Activated naive CD4-positive, alpha-beta T cell treated with anti-CD3 and anti-CD28 coated beads, Interleukin-2, amount 50 U/mL, for 72 hours (primary cell): ENCODE data around the gene ALAS1. TPM values are rescaled to one million over a fixed set of nuclear protein-coding genes. Genes with fewer than 3 reads are reported as not detected.
"Not testable (repeated sequence)": the region's sequence is repeated elsewhere in the genome, so short reads cannot be mapped to it uniquely, and the experiment has no call there.

Source experiments
- ATAC-seq, 2 donors: fragments of 150-1000 bp; cut with Tn5 transposase; 2 replicates each; pipeline ENCODE4 v1.10.0; 2021; ENCODE audit warnings: mild to moderate bottlenecking in 2 of 2, moderate library complexity in 2 of 2
- DNase-seq, 2 donors: peaks; one replicate each; pipeline ENCODE4 v3.0.0; 2021 to 2022; ENCODE audit warnings: low spot score in 2 of 2
- H3K27ac Mint-ChIP-seq, 2 donors: one replicate each; pipeline ENCODE4 v1.8.0; 2022; ENCODE audit warnings: mild to moderate bottlenecking in 2 of 2, mixed read lengths in 2 of 2
- H3K36me3 Mint-ChIP-seq, 2 donors: one replicate each; pipeline ENCODE4 v1.8.0; 2022; ENCODE audit warnings: mixed read lengths in 2 of 2
- H3K9me3 Mint-ChIP-seq, 2 donors: one replicate each; pipeline ENCODE4 v1.8.0; 2022; ENCODE audit warnings: mixed read lengths in 2 of 2
- total RNA-seq, 2 donors: library from RNA; stranded (reverse); gene quantifications; one replicate each; pipeline ENCODE4 v1.2.3, GENCODE V29; 2022

Gene ALAS1
- total RNA-seq, 2 donors from 2014 or later = 56.1 to 72.0 TPM

DNA sequence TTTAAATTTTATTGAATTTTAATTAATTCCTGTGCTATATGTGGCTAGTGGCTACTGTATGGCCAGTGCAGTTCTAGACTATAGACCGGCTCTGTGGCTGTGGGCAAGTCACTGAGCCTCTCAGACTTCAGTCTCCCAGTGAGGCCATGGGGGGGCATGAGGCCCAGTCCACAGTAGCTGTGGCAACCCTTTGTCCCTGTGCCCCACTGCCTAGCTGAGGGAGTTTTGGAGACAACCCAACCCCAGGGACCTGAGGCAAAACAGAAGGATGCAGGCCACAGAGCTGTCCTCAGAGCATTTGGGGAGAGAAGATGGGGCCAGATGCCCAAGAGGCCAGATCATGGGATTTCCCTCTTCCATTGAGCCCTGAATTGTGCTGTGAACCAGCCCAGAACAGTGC is 24.9 kb upstream of the ALAS1 start:
- DNase-seq = no peak
- Mint-ChIP-seq H3K36me3 (no peaks in the 10 kb centered on the region), H3K9me3 (no peaks in the 10 kb centered on the region), H3K27ac (peak overlapping the region in 1 of 2 donors; percentile 40)
- no peak for ATAC-seq

DNA sequence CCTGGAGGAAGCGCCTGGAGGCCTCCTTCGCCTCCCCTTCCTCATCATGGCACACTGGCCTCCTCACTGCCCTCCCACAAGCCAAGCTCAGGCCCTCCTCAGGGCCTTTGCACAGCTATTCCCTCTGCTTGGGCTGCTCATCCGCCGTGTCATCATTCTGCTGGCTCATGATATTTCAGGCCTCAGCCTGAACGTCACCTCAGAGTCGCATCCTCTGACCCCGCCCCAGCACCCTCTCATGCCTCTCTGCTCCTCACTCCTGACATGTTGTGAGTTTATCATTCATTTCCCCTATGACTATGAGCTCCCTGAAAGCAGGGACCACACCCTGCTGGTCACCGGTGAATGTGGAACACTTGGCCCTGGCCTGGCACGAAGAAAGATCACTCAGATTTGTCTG is 23.1 kb upstream of the ALAS1 start:
- H3K27ac Mint-ChIP-seq = peak overlapping the region; percentile 11 to 20
- H3K36me3 Mint-ChIP-seq = no peaks in the 10 kb centered on the region
- DNase-seq = no peak
- no peaks in the 10 kb centered on the region for H3K9me3 Mint-ChIP-seq
- ATAC-seq = no peak

- Mint-ChIP-seq H3K27ac (peak overlapping the region; percentile 11 to 46), H3K9me3 (no peaks in the 10 kb centered on the region), H3K36me3 (no peaks in the 10 kb centered on the region)
- DNase-seq (no peak), ATAC-seq (no peak)
Observed at GRCh38 chr3:52175416-52176179, 22.4 kb upstream of the ALAS1 start.

DNA sequence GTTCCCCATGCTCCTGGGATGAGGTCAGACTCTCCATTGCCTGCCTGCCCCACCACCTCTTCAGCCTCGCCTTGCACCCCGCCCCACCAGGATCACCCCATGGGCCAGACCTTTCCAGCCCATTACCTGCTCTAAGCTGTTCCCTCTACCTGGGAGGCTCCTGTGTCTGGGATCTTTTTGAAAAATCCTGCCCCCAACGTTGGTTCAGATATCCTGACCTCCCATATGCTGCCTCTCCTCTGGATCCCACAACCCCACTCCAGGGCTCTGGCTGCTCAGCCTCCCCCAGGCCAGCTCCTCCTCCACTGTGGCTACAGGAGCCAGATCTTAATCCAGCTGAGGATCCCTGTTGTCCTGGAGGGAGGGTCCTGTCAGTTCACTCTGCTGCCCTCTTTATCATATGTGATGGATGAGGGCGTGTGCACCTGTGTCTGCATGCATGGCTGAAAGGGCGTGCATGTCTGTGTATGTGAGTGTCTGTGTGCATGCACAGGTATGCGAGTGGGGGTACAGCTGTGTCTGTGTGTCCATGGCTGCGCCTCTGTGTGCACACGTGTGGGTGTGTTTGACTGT is 21.7 kb upstream of the ALAS1 start:
- no peak for ATAC-seq
- DNase-seq = no peak
- H3K27ac Mint-ChIP-seq = peak overlapping the region in 1 of 2 donors; percentile 7
- H3K9me3 Mint-ChIP-seq = no peaks in the 10 kb centered on the region
- no peaks in the 10 kb centered on the region for H3K36me3 Mint-ChIP-seq

- H3K9me3 Mint-ChIP-seq = no peaks in the 10 kb centered on the region
- H3K36me3 Mint-ChIP-seq = no peaks in the 10 kb centered on the region
- no peak for DNase-seq
- no peak overlapping the region for H3K27ac Mint-ChIP-seq
- no peak for ATAC-seq
Observed at GRCh38 chr3:52176951-52177700, 20.8 kb upstream of the ALAS1 start.

DNA sequence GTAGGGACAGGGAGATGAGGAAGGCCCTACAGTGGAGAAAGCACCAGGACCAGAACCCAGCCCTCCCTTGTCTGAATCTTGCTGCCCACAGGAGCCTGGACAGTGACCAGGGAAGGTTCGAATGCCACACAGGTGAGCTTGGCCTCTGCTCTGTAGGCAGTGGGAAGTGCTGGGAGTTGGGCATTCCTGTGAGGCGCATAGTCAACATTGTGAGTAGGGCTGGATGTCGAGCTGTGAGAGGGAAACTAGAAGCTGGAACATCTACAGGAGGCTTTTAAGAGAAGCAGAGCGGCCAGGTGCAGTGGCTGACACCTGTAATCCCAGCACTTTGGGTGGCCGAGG is 20.3 kb upstream of the ALAS1 start:
- DNase-seq (no peak), ATAC-seq (no peak)
- Mint-ChIP-seq H3K9me3 (no peaks in the 10 kb centered on the region), H3K36me3 (no peaks in the 10 kb centered on the region), H3K27ac (peak overlapping the region in 1 of 2 donors; percentile 82)

DNA sequence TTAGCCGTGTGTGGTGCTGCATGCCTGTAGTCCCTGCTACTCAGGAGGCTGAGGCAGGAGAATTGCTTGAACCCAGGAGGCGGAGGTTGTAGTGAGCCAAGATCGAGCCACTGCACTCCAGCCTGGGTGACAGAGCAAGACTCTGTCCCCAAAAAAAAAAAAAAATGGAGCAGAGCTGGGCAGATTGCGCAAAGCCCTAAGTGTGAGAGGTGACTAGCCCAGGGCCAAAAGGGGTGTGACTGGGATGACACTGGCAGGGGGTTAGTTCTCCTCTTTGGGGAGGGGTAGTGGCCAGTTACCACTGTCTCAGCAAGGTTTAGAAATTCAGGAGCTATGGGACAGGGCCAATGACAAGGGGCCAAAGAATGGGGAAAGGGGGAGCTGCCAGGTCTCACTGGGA is 19.8 kb upstream of the ALAS1 start:
- H3K9me3 Mint-ChIP-seq, ATAC-seq, H3K36me3 Mint-ChIP-seq, H3K27ac Mint-ChIP-seq, DNase-seq: not testable (repeated sequence)

DNA sequence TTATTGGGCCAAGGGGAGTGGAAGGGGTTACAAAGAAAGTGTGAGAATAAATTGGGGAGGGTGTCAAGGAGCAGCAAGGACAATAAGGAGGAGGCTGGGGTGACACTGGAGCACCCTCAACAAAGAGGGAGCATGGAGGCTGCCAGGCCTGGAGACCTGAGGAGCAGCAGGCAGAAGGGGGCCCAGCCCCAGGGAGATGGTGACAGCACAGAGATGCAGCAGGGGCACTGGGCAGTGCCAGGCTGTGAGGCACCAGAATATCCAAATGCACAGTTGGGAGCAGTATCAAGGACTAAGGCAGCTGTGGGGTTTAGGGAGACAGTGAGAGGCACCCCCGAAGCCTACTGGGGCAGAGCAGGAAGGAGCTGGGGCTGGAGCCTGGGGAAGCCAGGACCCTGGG is 19.4 kb upstream of the ALAS1 start:
- Mint-ChIP-seq H3K36me3 (no peaks in the 10 kb centered on the region), H3K27ac (peak overlapping the region in 1 of 2 donors; percentile 51), H3K9me3 (no peaks in the 10 kb centered on the region)
- ATAC-seq (no peak), DNase-seq (no peak)

DNA sequence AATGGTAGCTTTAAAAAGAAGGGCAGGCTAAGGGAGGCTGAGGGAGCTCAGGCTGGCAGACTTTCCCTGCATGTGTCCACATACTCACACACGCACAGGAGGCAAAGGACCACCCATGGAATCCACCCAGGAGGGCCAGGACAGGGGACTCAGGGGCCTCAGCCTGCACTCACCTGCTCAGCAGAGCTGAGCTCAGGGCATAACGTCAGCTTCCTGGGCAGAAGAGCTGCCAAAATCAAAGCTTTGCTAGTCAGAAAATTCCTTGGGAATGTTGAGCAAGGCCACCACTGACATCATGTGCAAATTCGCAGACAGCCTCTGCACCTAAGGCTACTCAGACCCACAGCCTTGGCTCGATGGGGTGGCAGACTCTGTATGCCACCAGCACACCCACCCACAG is 16.4 kb upstream of the ALAS1 start:
- ATAC-seq (no peak), DNase-seq (no peak)
- Mint-ChIP-seq H3K27ac (no peak overlapping the region), H3K36me3 (no peaks in the 10 kb centered on the region), H3K9me3 (no peaks in the 10 kb centered on the region)

GRCh38 chr3:52182196-52182595 is 15.8 kb upstream of the ALAS1 start:
- H3K9me3 Mint-ChIP-seq = no peaks in the 10 kb centered on the region
- no peak overlapping the region for H3K27ac Mint-ChIP-seq
- H3K36me3 Mint-ChIP-seq = no peaks in the 10 kb centered on the region
- ATAC-seq = peak in 1 of 2 donors; percentile 20
- DNase-seq = no peak

DNA sequence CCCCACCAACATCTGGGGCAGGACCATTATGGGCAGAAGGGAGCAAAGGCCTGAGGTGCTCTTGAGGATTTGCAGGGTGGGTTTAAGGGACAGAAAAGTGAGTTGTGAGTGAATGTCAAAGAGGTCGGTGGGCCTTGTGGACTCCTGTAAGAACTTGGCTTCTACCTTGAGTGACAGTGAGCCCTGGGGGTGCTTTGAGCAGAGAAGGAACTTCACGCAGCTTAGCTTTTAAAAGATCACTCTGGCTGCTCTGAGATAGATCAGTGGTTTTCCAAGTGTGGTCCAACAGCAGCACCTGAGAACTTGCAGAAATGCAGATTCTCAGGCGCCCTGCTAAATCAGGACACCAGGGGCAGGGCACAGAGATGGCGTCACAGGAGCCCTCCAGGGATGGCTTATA is 15.3 kb upstream of the ALAS1 start:
- DNase-seq (no peak), ATAC-seq (no peak)
- Mint-ChIP-seq H3K9me3 (no peaks in the 10 kb centered on the region), H3K27ac (no peak overlapping the region), H3K36me3 (no peaks in the 10 kb centered on the region)

DNA sequence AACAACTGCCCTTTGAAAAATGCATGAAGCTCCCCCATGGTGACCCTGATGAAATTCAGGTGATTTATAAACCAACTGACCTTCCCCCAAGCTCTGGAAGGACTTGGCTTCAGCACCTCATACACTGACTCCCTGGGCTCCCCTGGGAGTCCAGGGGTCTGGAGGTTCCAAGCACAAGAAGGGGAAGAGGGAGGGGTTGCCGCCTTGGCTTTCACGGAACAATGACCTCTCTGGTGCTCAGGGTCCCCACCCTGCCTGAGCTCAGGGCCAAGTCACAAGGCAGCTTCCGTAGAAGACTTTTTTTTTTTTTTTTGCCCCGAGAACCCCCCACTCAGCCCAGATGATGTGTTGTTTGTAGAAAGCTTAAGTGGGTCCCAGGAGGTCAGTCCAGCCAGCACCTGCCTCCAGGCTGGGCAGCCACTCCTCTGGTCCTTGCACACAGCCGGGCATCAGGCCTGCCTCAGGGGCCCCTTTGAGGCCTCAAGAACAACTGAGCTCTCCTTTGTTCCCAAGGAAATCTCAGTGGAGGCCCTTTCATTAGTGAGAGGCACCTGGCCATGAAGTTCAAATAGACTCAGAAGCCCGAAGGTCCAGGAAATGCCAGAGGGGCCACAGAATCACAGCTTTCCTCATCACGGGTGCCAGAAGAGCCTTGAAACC is 14.0 kb upstream of the ALAS1 start:
- H3K27ac Mint-ChIP-seq = peak overlapping the region in 1 of 2 donors; percentile 82

GRCh38 chr3:52184690-52185089 is 13.3 kb upstream of the ALAS1 start:
- ATAC-seq (no peak), DNase-seq (no peak)
- H3K27ac Mint-ChIP-seq = peak overlapping the region in 1 of 2 donors; percentile 82
- H3K9me3 Mint-ChIP-seq = no peaks in the 10 kb centered on the region
- H3K36me3 Mint-ChIP-seq = no peaks in the 10 kb centered on the region

More for the DNA sequence above, 14.0 kb upstream of the ALAS1 start:
- H3K36me3 Mint-ChIP-seq = no peaks in the 10 kb centered on the region
- ATAC-seq = no peak
- no peak for DNase-seq
- no peaks in the 10 kb centered on the region for H3K9me3 Mint-ChIP-seq

- no peak for ATAC-seq
- H3K9me3 Mint-ChIP-seq = no peaks in the 10 kb centered on the region
- no peak for DNase-seq
- no peak overlapping the region for H3K27ac Mint-ChIP-seq
- no peaks in the 10 kb centered on the region for H3K36me3 Mint-ChIP-seq
Observed at GRCh38 chr3:52185311-52185710, 12.6 kb upstream of the ALAS1 start.

- Mint-ChIP-seq H3K36me3 (no peaks in the 10 kb centered on the region), H3K9me3 (no peaks in the 10 kb centered on the region), H3K27ac (no peak overlapping the region)
- no peak for ATAC-seq
- DNase-seq = no peak
Observed at GRCh38 chr3:52185837-52186236, 12.1 kb upstream of the ALAS1 start.

GRCh38 chr3:52186729-52187128 is 11.2 kb upstream of the ALAS1 start:
- DNase-seq = no peak
- H3K27ac Mint-ChIP-seq = no peak overlapping the region
- H3K9me3 Mint-ChIP-seq = no peaks in the 10 kb centered on the region
- no peak for ATAC-seq
- H3K36me3 Mint-ChIP-seq = no peaks in the 10 kb centered on the region

GRCh38 chr3:52188556-52188955 is 9.4 kb upstream of the ALAS1 start:
- Mint-ChIP-seq H3K27ac (no peak overlapping the region), H3K9me3 (no peaks in the 10 kb centered on the region), H3K36me3 (no peaks in the 10 kb centered on the region)
- DNase-seq (no peak), ATAC-seq (no peak)
